ENCODE data around the gene PPIA. TPM values are rescaled to one million over a fixed set of nuclear protein-coding genes. Genes with fewer than 3 reads are reported as not detected.

The PPIA gene
- polyA plus RNA-seq, 1 of the 3 experiments (the other 2 are of a cell fraction) = 6,267 TPM

DNA sequence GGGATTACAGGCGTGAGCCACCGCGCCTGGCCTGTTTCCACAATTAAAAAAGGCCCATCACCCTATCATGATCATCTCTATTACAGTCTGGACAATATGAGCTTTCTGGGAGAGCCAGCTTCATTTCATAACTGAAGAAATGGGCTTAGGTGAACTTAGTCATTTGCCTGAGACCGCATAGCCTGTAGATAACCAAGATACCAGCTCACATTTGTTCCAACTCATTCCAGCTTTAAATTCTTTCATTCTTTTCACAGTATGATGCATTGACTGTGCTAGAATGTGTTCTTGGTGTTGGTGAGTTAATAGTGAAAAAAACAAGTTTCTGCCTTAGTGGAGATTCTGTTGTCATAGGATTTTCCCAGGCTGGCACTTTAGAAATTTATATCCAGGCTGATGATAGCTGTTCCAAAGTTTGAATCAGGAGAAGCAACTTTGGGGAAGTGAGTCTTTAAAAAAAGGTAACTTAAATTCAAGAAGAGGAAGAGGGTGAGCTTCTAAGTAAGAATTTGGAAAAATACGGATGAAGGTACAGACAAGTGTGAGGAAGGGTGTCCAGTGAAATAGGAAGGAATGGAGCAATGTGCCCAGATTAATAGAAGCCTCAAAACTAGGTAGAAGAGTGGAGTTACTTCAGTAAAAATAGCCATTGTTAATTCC is 53.5 kb downstream of the PPIA start:
- Histone ChIP-seq H2AFZ (ENCODE audit: low read depth) (no peak overlapping the region; the same call in 1 of the 2 replicates), H3F3A (replicated peaks; ENCODE audit: insufficient read depth) (peaks cover 45% of the 10 kb centered on the region), H3K9ac (no peak overlapping the region), H3K9me2 (no peaks in the 10 kb centered on the region), H3K4me3 (ENCODE audit: low read depth in 2 of 2, low read length in 1 of 2) (no peak overlapping the region), H3K36me3 (replicated peaks in 1 of 2; ENCODE audit: control insufficient read depth in 1 of 2, insufficient read depth in 2 of 2, low read length in 1 of 2) (no peaks in the 10 kb centered on the region), H3K4me2 (no peak overlapping the region), H3K27ac (ENCODE audit: low read depth in 2 of 2, low read length in 1 of 2) (no peak overlapping the region), H3K9me3 (no peaks in the 10 kb centered on the region), H4K20me1 (ENCODE audit: insufficient read depth) (peaks cover 25% of the 10 kb centered on the region), H3K79me2 (ENCODE audit: insufficient read depth) (peaks cover 25% of the 10 kb centered on the region), H3K27me3 (ENCODE audit: insufficient read depth) (no peaks in the 10 kb centered on the region), H3K4me1 (ENCODE audit: control insufficient read depth in 1 of 2, insufficient read depth in 2 of 2, low read depth in 1 of 2, low read length in 1 of 2) (peaks cover 5 to 15% of the 10 kb centered on the region in 2 experiments; a peak in 3 of 4 replicates)
- DNase-seq = no peak
- CTCF ChIA-PET = interaction anchor here (0.8 to 2.9 kb wide), 6 partner anchors 8 to 410 kb away, joined by 3 to 14 read pairs (median 5); partner anchors contain the start of gene PURB
- TF ChIP-seq USF1 (IDR thresholded peaks at IDR 0.05; ENCODE audit: borderline replicate concordance, low read depth) (no peak), RFX5 (IDR thresholded peaks at IDR 0.05; ENCODE audit: low read length) (no peak), FOXJ3 (CRISPR knock-in tag; IDR thresholded peaks at IDR 0.05) (no peak), NRF1 (IDR thresholded peaks at IDR 0.05; ENCODE audit: low read depth, low read length) (no peak), POLR2AphosphoS5 (IDR thresholded peaks at IDR 0.05; ENCODE audit: low read depth, low read length) (no peak), EP300 (IDR thresholded peaks at IDR 0.05; ENCODE audit: borderline replicate concordance in 1 of 2, low read depth in 1 of 2, low read length in 1 of 2) (no peak), CHD2 (IDR thresholded peaks at IDR 0.05; ENCODE audit: low read length, partially characterized antibody) (no peak), SIN3A (IDR thresholded peaks at IDR 0.05; ENCODE audit: borderline replicate concordance, low read depth, low read length) (no peak), RCOR1 (IDR thresholded peaks at IDR 0.05; ENCODE audit: low read length) (no peak), FOSL2 (IDR thresholded peaks at IDR 0.05; ENCODE audit: borderline replicate concordance, low read depth) (no peak), RXRA (IDR thresholded peaks at IDR 0.05; ENCODE audit: borderline replicate concordance, low read depth) (no peak), NFIC (IDR thresholded peaks at IDR 0.05; ENCODE audit: borderline replicate concordance) (no peak), TEAD4 (IDR thresholded peaks at IDR 0.05; ENCODE audit: borderline replicate concordance, insufficient read depth) (no peak)
- WGBS (ENCODE audit: low lambda C conversion rate) = 77% methylated on average over 5 of the region's 5 CpGs
- POLR2A ChIA-PET = interaction anchor here (1.0 to 2.9 kb wide), 2 partner anchors 52 to 244 kb away, joined by 3 to 12 read pairs; partner anchors contain the start of gene OGDH

- DNase-seq = no peak
- H3K4me2 ChIP-seq = no peak overlapping the region
- CTCF ChIA-PET = interaction anchor here (1.0 to 10.5 kb wide), 4 partner anchors 12 to 283 kb away, joined by 3 to 135 read pairs (median 6); partner anchors contain the start of gene TBRG4
- H4K20me1 ChIP-seq (ENCODE audit: insufficient read depth) = no peaks in the 10 kb centered on the region
- no peak overlapping the region for H3K27ac ChIP-seq (ENCODE audit: low read depth in 2 of 2, low read length in 1 of 2)
- POLR2A ChIA-PET = no interaction called here
- no peak overlapping the region for H2AFZ ChIP-seq (ENCODE audit: low read depth)
- peaks cover 2 to 8% of the 10 kb centered on the region in 2 experiments; a peak in 2 of 4 replicates for H3K4me1 ChIP-seq (ENCODE audit: control insufficient read depth in 1 of 2, insufficient read depth in 2 of 2, low read depth in 1 of 2, low read length in 1 of 2)
- H3K79me2 ChIP-seq (ENCODE audit: insufficient read depth) = no peaks in the 10 kb centered on the region; the same call in 1 of the 2 replicates
- no peaks in the 10 kb centered on the region for H3K9me3 ChIP-seq
- no peak overlapping the region for H3K4me3 ChIP-seq (ENCODE audit: low read depth in 2 of 2, low read length in 1 of 2)
- H3K9ac ChIP-seq = no peak overlapping the region
- no peaks in the 10 kb centered on the region for H3K36me3 ChIP-seq (replicated peaks in 1 of 2; ENCODE audit: control insufficient read depth in 1 of 2, insufficient read depth in 2 of 2, low read length in 1 of 2)
- H3F3A ChIP-seq (replicated peaks; ENCODE audit: insufficient read depth) = peaks cover 28% of the 10 kb centered on the region
- no peaks in the 10 kb centered on the region for H3K9me2 ChIP-seq
- TF ChIP-seq CTCF (IDR thresholded peaks at IDR 0.05) (no peak), MXI1 (IDR thresholded peaks at IDR 0.05; ENCODE audit: low read depth, low read length) (no peak), NFIC (IDR thresholded peaks at IDR 0.05; ENCODE audit: borderline replicate concordance) (no peak), RCOR1 (IDR thresholded peaks at IDR 0.05; ENCODE audit: low read length) (no peak), TCF12 (IDR thresholded peaks at IDR 0.05) (no peak), TEAD4 (IDR thresholded peaks at IDR 0.05; ENCODE audit: borderline replicate concordance, insufficient read depth) (no peak), MAX (IDR thresholded peaks at IDR 0.05; ENCODE audit: low read depth) (no peak), RAD21 (IDR thresholded peaks at IDR 0.05; ENCODE audit: low read length) (no peak), EP300 (IDR thresholded peaks at IDR 0.05; ENCODE audit: borderline replicate concordance in 1 of 2, low read depth in 1 of 2, low read length in 1 of 2) (no peak), GABPA (IDR thresholded peaks at IDR 0.05; ENCODE audit: low read depth) (no peak)
- WGBS (ENCODE audit: low lambda C conversion rate) = 95% methylated on average over 3 of the region's 3 CpGs
- H3K27me3 ChIP-seq (ENCODE audit: insufficient read depth) = no peaks in the 10 kb centered on the region
These were observed 56.1 kb downstream of the PPIA start for GRCh38 chr7:44852590-44852989.
